ENCODE measurements around the gene KRT6B.

DNA sequence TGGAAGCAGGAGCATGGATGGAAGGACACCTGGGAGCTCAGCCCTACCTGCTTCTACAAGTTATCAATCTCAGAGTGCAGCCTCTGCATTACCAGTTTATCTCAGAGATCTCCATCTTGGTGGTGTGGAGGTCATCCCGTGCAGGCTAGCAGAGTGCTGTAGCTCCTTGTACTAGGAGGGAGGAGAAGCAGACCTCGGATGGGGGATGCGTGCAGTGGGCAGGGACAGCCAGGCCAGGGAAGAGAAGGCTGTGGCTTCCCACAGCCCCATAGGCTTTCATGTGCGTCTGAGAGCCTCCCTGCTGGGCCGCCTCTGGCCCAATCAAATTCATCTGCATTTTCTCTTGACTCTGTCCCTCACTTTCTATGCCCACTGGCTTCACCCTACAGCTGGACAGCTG lies 37.0 kb downstream of the KRT6B start:
- TF ChIP-seq, protein P1, sequence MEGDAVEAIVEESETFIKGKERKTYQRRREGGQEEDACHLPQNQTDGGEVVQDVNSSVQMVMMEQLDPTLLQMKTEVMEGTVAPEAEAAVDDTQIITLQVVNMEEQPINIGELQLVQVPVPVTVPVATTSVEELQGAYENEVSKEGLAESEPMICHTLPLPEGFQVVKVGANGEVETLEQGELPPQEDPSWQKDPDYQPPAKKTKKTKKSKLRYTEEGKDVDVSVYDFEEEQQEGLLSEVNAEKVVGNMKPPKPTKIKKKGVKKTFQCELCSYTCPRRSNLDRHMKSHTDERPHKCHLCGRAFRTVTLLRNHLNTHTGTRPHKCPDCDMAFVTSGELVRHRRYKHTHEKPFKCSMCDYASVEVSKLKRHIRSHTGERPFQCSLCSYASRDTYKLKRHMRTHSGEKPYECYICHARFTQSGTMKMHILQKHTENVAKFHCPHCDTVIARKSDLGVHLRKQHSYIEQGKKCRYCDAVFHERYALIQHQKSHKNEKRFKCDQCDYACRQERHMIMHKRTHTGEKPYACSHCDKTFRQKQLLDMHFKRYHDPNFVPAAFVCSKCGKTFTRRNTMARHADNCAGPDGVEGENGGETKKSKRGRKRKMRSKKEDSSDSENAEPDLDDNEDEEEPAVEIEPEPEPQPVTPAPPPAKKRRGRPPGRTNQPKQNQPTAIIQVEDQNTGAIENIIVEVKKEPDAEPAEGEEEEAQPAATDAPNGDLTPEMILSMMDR (IDR thresholded peaks at IDR 0.05): no peak
- TF ChIP-seq POLR2A (IDR thresholded peaks at IDR 0.05): no peak

Measured in ovary (tissue), 3 donors.